Stimulated activated CD4-positive, alpha-beta T cell treated with anti-CD3 and anti-CD28 coated beads, TNF-alpha, amount 100 ng/mL, for 4 hours (primary cell): ENCODE measurements around the gene EPHA10.

ENCODE experiments used
- DNase-seq, 3 experiments: peaks; one replicate each; pipeline ENCODE4 v3.0.0-alpha.2; 2020; ENCODE audit warnings: low read depth in 3 of 3

EPHA10 gene

GRCh38 chr1:37734629-37735591 lies 30.0 kb downstream of the EPHA10 start:
- DNase-seq: no peak

- no peak for DNase-seq
These were observed 32.7 kb downstream of the EPHA10 start for GRCh38 chr1:37732111-37732780.

GRCh38 chr1:37731312-37732019 lies 33.5 kb downstream of the EPHA10 start:
- no peak for DNase-seq

- no peak for DNase-seq
These were observed 34.5 kb downstream of the EPHA10 start for GRCh38 chr1:37730376-37730775.

- DNase-seq: no peak
These were observed 36.5 kb downstream of the EPHA10 start for GRCh38 chr1:37728416-37728815.

GRCh38 chr1:37726751-37727585 lies 38.0 kb downstream of the EPHA10 start:
- DNase-seq: no peak

- DNase-seq: no peak
These were observed 38.9 kb downstream of the EPHA10 start for GRCh38 chr1:37725851-37726613.

GRCh38 chr1:37724575-37724974 lies 40.3 kb downstream of the EPHA10 start:
- no peak for DNase-seq

GRCh38 chr1:37723390-37724078 lies 41.4 kb downstream of the EPHA10 start:
- DNase-seq: no peak

GRCh38 chr1:37723072-37723389 lies 41.9 kb downstream of the EPHA10 start:
- no peak for DNase-seq

GRCh38 chr1:37722181-37723071 lies 42.5 kb downstream of the EPHA10 start:
- no peak for DNase-seq

- DNase-seq: no peak
These were observed 43.4 kb downstream of the EPHA10 start for GRCh38 chr1:37721565-37721964.

- no peak for DNase-seq
These were observed 44.4 kb downstream of the EPHA10 start for GRCh38 chr1:37720231-37721130.

GRCh38 chr1:37719572-37720195 lies 45.2 kb downstream of the EPHA10 start:
- DNase-seq: no peak

- DNase-seq: no peak
These were observed 45.9 kb downstream of the EPHA10 start for GRCh38 chr1:37718901-37719571.

GRCh38 chr1:37718181-37718900 lies 46.6 kb downstream of the EPHA10 start:
- DNase-seq: no peak
